ENCODE results near the gene KRTAP19-8.

KRTAP19-8 gene

DNA sequence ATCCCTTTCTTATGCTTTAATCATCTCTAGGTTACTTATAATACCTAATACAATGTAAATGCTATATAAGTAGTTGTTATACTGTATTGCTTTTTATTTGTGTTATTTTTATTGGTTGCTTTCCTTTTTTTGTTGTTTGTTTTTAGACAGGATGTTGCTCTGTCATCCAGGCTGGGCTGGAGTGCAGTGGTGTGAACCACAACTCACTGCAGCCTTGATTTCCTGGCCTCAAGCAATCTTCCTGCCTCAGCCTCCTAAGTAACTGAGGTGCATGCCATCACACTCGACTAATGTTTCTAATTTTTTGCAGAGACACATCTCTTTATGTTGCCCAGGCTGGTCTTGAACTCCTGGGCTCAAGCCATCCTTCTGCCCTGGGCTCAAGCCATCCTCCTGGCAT, 26.9 kb downstream of the KRTAP19-8 start:
- DNase-seq, result peak; percentile 20

DNA sequence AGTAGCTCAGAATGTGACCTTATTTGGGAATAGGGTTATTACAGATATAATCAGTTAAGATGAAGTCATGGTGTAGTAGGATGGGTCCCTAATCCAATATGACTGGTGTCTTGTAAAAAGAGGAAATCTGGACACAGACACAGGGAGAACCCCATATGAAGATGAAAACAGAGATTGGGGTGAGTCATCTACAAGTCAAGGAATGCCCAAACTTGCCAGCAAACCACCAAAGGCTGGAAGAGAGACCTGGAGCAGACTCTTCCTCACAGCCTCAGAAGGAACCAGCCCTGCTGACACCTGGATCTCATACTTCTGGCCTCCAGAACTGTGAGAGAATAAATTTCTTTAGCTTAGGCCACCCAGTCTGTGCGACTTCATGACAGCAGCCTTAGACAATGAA, 29.9 kb downstream of the KRTAP19-8 start:
- no peak for DNase-seq

DNA sequence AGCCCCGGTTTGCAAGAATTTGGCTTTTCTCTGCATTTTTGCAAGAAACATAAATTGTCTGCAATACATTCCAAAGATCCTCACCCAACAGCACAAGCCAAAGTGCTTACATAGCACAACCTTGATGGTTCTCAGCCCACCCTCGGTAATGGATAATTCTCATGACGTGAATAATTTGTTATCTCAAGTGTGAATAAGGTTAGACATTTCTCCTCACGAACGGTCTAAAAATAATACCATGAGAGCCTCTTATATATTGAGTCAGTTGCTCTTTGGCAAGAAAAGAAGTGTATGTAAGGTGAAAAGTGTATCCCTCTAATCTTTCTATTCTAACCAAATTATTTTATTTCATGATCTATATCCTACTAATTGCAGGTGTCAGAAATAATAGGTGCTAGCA, 33.3 kb downstream of the KRTAP19-8 start:
- DNase-seq, result no peak

DNA sequence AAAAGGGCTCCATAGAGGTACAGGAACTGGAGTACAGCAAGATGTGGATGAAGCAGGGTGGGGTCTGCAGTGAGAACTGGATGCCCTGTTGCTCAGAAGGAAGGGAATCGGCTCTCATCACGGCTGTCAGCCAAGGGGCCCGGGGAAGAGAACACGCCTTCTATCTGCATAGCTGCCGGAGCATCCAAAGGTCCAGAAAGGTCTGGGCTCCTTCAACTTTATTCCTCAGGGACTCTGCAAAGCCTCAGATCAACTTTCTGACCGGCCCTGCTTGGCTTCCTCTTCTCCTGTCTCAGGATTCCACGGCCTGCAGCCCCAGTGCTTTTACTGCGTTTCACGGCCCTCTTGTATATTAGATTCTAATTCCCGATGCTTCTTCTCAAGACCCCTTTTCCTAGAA, 34.8 kb downstream of the KRTAP19-8 start:
- DNase-seq, result no peak

DNA sequence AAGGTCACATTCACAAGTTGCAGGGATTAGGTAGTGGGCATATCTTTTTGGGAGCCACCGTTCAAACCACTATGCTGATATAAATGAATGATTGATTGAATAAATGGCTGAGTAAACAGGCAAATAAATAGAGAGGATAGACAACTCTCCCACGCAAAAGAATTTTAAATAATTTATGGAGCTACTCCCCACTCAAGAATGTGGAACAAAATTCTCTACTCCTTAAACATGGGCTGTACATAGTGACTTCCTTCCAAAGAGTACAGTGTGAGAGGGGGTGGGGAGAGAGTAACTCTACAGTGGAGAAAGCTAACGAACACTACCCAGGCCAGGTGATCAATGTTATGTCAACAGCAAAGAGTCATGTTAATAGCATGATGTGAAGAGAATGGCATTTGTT, 40.7 kb downstream of the KRTAP19-8 start:
- no peak for DNase-seq

DNA sequence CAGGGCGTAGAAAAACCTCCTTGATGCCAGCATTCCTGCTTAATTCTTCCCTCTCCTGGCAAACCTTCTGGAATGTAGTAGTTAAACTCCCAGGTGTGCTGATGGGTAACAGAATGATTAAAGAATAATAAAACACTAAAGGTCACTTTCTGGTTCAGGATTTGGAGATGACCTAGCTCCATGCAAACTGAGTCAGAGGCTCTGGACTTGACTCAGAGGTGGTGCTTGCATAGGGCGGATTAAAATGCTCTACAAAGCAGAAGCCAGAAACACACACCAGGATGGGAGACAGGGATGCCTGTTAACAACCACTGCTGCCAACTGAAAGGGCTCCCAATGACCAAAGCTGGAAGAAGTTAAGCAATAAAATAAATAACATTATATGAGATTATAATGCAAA, 41.5 kb downstream of the KRTAP19-8 start:
- no peak for DNase-seq

DNA sequence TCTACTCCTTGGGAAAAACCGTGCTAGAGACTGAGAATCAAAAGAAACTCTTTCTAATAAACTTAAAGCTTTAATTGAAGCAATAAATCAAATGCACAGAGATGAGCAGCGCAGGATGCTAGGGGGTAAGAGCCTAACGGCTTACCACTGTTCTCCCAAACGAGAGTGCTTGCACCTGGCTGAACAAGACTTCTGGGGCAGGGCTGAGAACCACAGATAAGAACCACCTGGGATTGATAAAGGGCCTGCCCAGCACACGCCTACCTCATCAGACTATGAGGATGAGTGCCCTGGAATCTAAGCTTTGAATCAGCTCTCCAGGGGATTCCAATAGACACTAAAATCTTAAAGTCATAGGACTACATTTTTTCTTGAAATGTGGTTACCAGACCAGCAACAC, 43.3 kb downstream of the KRTAP19-8 start:
- DNase-seq, result no peak

DNA sequence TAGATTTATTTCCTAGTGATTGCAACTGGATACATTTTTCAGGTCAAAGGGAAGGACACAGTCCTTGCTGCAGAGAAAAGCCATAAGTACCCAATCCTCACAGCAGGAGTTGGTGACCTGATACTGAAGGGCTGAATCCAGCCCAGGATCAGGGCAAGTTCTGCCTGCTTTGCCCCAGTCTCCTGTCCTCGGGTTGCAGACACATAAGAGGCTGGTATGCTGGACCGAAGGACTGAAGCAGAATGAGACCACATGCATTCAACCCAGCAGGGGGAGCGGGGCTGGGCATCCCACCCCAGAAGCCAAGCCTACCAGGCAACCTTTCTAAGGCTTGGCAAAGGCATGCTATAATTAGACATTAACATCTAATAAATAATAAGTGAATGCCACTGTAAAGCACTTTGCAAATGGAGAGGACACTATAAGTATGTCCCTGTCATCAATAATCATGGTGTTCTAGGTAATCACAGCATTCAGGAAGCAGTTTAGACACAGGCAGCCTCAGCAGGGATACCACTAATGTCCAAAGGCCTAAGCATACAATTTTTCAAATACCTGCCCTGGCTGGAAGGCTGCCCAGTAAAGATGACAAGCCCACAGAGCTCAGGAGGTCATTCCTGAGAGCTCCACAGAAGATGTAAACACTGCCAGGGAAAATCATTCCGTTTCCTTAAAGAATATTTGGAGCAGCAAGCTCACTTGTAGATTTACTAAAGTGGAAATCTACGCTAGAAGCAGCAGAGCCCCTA, 47.6 kb downstream of the KRTAP19-8 start:
- DNase-seq, result no peak

DNA sequence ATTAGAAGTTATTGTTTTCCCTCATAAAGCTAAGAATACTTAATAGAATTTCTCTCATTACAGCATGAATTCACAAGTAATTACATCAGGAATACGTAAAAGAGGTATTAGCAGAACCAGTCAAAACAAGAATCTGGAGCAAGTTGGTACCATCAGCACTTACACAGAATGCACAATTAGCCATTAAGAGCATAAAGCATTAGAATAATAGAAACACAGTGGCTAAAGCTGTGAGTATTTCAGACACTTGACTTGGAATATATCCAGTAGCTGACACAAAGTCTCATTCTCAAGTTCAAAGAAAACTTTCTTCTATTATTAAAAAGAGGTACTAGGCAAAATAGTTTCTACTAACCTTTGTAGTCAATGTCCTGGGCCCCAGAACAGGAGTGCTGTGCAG, 49.6 kb downstream of the KRTAP19-8 start:
- DNase-seq, result no peak
